Measurements from ENCODE around the gene ROR1. TPM values are rescaled to one million over a fixed set of nuclear protein-coding genes. Genes with fewer than 3 reads are reported as not detected.

Gene ROR1
- 1 to 10 TPM in 1 of 5 donors, under 1 TPM in 3, not detected in 1; 0.15 to 2.0 (median 0.33) TPM for total RNA-seq
- total RNA-seq (2013): 0.20 TPM
- 0 to 0.47 (median 0.06) reads per million in 29 experiments for total RNA-seq

DNA sequence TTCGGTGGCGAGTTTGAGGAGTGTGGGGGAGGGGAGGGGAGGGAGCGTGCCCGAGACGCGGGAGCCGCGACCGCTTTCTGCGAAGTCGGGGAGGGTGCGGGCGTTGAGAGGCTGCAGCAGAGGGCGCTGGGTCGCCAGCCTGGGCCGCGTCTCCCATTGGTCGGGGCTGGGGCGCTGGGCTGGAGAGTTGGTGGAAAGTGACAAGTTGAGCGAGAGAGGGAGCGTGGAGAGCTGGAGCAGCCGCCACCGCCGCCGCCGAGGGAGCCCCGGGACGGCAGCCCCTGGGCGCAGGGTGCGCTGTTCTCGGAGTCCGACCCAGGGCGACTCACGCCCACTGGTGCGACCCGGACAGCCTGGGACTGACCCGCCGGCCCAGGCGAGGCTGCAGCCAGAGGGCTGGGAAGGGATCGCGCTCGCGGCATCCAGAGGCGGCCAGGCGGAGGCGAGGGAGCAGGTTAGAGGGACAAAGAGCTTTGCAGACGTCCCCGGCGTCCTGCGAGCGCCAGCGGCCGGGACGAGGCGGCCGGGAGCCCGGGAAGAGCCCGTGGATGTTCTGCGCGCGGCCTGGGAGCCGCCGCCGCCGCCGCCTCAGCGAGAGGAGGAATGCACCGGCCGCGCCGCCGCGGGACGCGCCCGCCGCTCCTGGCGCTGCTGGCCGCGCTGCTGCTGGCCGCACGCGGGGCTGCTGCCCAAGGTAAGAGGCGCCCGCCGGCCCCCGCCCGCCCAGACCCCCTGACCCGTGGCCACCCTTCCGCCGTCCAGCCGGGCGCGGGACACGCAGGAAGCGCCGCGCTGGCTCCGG lies at the start of gene ROR1:
Gene ROR1, plus strand, starts transcription at position 203 of the 802 bp plus-strand sequence.
- no peaks in the 10 kb centered on the region for H3K9me3 ChIP-seq
- H3K4me3 Mint-ChIP-seq: peak within 1 kb of the TSS; percentile 63 to 77 (median 75)
- H3K27me3 Mint-ChIP-seq: peaks cover 53 to 59% of the 10 kb centered on the region in 2 donors
- POLR2A ChIA-PET: no interaction called here
- DNase-seq: peak in 27 of 35 experiments; percentile 0 to 30 (median 15)
- H3K4me3 ChIP-seq (ENCODE audit: control insufficient read depth in 1 of 2, extremely low read depth in 1 of 2, low read length in 1 of 2): peak within 1 kb of the TSS in 1 of 2 donors; percentile 83
- peaks cover 7 to 29% of the 10 kb centered on the region in 2 experiments for H3K27me3 ChIP-seq (replicated peaks in 1 of 2; ENCODE audit: control insufficient read depth in 2 of 2, extremely low read depth in 1 of 2, insufficient read depth in 2 of 2, low read length in 1 of 2)
- no peak within 1 kb of the TSS for H3K27ac Mint-ChIP-seq
- ATAC-seq (replicated peaks in 1 of 4): peak; percentile 55 to 92 (median 68)
- CTCF ChIA-PET: interaction anchor here (0.6 to 0.7 kb wide), 2 partner anchors 441 to 471 kb away, joined by 4 to 5 read pairs; no protein-coding TSS in a partner anchor
- no peaks in the 10 kb centered on the region for H3K36me3 Mint-ChIP-seq
- peaks cover 5 to 13% of the 10 kb centered on the region in 2 experiments for H3K4me1 ChIP-seq (ENCODE audit: control insufficient read depth in 1 of 2, extremely low read depth in 1 of 2, insufficient read depth in 2 of 2, low read length in 2 of 2)
- no peaks in the 10 kb centered on the region for H3K36me3 ChIP-seq (ENCODE audit: control insufficient read depth in 2 of 2, extremely low read depth in 1 of 2, insufficient read depth in 1 of 2, low read length in 1 of 2)
- H3K4me1 Mint-ChIP-seq: peaks cover 16 to 18% (median 17%) of the 10 kb centered on the region in 3 donors
- no peaks in the 10 kb centered on the region for H3K9me3 Mint-ChIP-seq
- 2% methylated on average over 99 of the region's 99 CpGs for WGBS (ENCODE audit: insufficient coverage)
- H3K27ac ChIP-seq (ENCODE audit: low read length): no peak within 1 kb of the TSS

DNA sequence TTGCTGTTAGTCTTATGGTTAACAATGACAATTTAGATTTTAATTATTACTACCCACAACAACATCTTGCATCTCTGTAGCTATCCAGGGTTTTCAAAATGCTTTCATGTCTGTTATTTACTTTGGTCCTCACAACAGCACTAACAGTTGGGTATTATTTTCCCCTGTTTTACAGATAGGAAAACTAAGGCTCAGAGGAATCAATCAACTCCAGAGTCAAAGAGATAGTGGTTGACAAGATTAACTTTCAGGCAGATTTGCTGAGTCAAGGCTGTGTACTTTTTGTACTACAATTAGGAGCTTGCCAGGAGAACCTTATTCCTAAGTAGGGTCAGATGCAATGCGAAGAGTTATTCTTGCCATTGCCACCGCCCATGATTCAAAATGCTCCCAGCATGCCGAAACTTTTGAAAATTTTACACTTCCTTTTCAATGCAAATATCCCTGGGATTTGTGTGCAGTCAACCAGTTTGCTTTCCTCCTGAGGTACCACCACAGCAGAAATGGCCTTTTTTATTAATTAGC lies 49.4 kb upstream of the ROR1 start:
- Mint-ChIP-seq H3K27me3 (no peaks in the 10 kb centered on the region), H3K36me3 (no peaks in the 10 kb centered on the region), H3K4me1 (no peaks in the 10 kb centered on the region), H3K4me3 (no peak overlapping the region), H3K9me3 (peaks cover 0 to 2% (median 0%) of the 10 kb centered on the region in 3 donors), H3K27ac (no peak overlapping the region)
- WGBS (ENCODE audit: insufficient coverage): 100% methylated on average over 1 of the region's 3 CpGs
- ChIA-PET CTCF (no interaction called here), POLR2A (no interaction called here)
- no peaks in the 10 kb centered on the region for H3K4me1 ChIP-seq (ENCODE audit: control insufficient read depth in 1 of 2, extremely low read depth in 1 of 2, insufficient read depth in 2 of 2, low read length in 2 of 2)
- H3K9me3 ChIP-seq: no peaks in the 10 kb centered on the region
- H3K27me3 ChIP-seq (replicated peaks in 1 of 2; ENCODE audit: control insufficient read depth in 2 of 2, extremely low read depth in 1 of 2, insufficient read depth in 2 of 2, low read length in 1 of 2): no peaks in the 10 kb centered on the region
- no peak overlapping the region for H3K27ac ChIP-seq (ENCODE audit: low read length)
- DNase-seq: no peak
- no peak for ATAC-seq (replicated peaks in 1 of 4)
- H3K36me3 ChIP-seq (ENCODE audit: control insufficient read depth in 2 of 2, extremely low read depth in 1 of 2, insufficient read depth in 1 of 2, low read length in 1 of 2): no peaks in the 10 kb centered on the region
- H3K4me3 ChIP-seq (ENCODE audit: control insufficient read depth in 1 of 2, extremely low read depth in 1 of 2, low read length in 1 of 2): no peak overlapping the region

DNA sequence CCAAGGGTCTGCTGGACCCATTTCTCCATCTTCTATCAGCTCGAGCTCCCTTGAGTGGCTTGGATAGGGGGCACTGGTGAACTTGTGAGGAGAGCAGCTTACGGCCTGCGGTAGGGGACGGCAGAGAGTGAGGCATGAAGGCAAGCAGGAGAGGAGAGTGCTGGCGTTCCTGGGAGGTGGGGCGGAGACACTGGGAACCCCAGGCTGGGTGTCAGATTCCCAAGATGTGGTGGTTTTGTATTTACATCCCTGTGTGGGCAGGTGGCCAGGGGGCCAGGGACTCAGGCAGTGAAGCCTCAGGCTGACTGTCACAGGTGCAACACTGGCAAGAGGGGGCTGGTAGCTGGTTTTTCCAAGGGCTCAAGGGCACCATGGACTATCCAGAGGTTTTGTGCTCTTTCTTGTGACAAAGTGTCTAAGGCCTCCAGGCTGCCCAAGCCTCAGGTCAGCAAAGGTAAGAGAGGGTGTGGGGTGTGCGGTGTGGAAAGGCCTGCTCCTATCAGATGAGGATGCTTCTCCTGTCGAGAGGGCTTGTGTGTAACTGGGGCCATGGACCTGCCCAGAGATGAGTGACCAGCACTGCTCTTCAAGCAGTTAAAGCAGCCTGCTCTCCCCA lies 45.1 kb upstream of the ROR1 start:
- POLR2A ChIA-PET: no interaction called here
- no peak overlapping the region for H3K27ac Mint-ChIP-seq
- Histone ChIP-seq H3K9me3 (no peaks in the 10 kb centered on the region), H3K27ac (ENCODE audit: low read length) (no peak overlapping the region), H3K36me3 (ENCODE audit: control insufficient read depth in 2 of 2, extremely low read depth in 1 of 2, insufficient read depth in 1 of 2, low read length in 1 of 2) (no peaks in the 10 kb centered on the region), H3K4me3 (ENCODE audit: control insufficient read depth in 1 of 2, extremely low read depth in 1 of 2, low read length in 1 of 2) (no peak overlapping the region), H3K4me1 (ENCODE audit: control insufficient read depth in 1 of 2, extremely low read depth in 1 of 2, insufficient read depth in 2 of 2, low read length in 2 of 2) (no peaks in the 10 kb centered on the region), H3K27me3 (replicated peaks in 1 of 2; ENCODE audit: control insufficient read depth in 2 of 2, extremely low read depth in 1 of 2, insufficient read depth in 2 of 2, low read length in 1 of 2) (no peaks in the 10 kb centered on the region)
- no peaks in the 10 kb centered on the region for H3K36me3 Mint-ChIP-seq
- ATAC-seq (replicated peaks in 1 of 4) (no peak), DNase-seq (no peak)
- CTCF ChIA-PET: no interaction called here
- H3K9me3 Mint-ChIP-seq: peaks cover 0 to 2% (median 0%) of the 10 kb centered on the region in 3 donors
- H3K4me1 Mint-ChIP-seq: no peaks in the 10 kb centered on the region
- no peaks in the 10 kb centered on the region for H3K27me3 Mint-ChIP-seq
- 85% methylated on average over 7 of the region's 8 CpGs for WGBS (ENCODE audit: insufficient coverage)
- no peak overlapping the region for H3K4me3 Mint-ChIP-seq

GRCh38 chr1:63729227-63729620 lies 44.6 kb upstream of the ROR1 start:
- Mint-ChIP-seq H3K27ac (no peak overlapping the region), H3K4me1 (no peaks in the 10 kb centered on the region), H3K4me3 (no peak overlapping the region), H3K36me3 (no peaks in the 10 kb centered on the region), H3K9me3 (peaks cover 0 to 2% (median 0%) of the 10 kb centered on the region in 3 donors), H3K27me3 (no peaks in the 10 kb centered on the region)
- no peaks in the 10 kb centered on the region for H3K36me3 ChIP-seq (ENCODE audit: control insufficient read depth in 2 of 2, extremely low read depth in 1 of 2, insufficient read depth in 1 of 2, low read length in 1 of 2)
- WGBS (ENCODE audit: insufficient coverage): 74% methylated on average over 3 of the region's 5 CpGs
- POLR2A ChIA-PET: no interaction called here
- H3K27me3 ChIP-seq (replicated peaks in 1 of 2; ENCODE audit: control insufficient read depth in 2 of 2, extremely low read depth in 1 of 2, insufficient read depth in 2 of 2, low read length in 1 of 2): no peaks in the 10 kb centered on the region
- H3K9me3 ChIP-seq: no peaks in the 10 kb centered on the region
- ATAC-seq (replicated peaks in 1 of 4): no peak
- no peak overlapping the region for H3K27ac ChIP-seq (ENCODE audit: low read length)
- H3K4me1 ChIP-seq (ENCODE audit: control insufficient read depth in 1 of 2, extremely low read depth in 1 of 2, insufficient read depth in 2 of 2, low read length in 2 of 2): no peaks in the 10 kb centered on the region
- no peak for DNase-seq
- no peak overlapping the region for H3K4me3 ChIP-seq (ENCODE audit: control insufficient read depth in 1 of 2, extremely low read depth in 1 of 2, low read length in 1 of 2)
- CTCF ChIA-PET: no interaction called here

DNA sequence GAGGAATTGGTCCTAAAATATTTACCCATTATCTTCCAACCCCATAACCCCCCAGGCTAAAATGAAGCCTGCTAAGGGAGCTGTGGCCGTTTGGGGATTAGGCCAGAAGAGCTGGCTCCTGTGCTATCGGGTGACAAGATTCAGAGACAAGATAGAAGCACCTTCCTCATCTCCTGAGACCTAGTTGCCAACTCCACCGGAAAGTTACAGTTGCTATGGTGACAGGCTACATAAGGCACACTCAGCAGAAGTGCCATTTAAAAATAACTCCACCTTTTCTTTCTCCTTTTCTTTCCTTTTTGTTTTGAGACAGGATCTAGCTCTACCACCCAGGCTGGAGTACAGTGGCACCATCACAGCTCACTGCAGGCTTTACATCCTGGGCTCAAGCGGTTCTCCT lies 43.6 kb upstream of the ROR1 start:
- no peak overlapping the region for H3K4me3 ChIP-seq (ENCODE audit: control insufficient read depth in 1 of 2, extremely low read depth in 1 of 2, low read length in 1 of 2)
- ATAC-seq (replicated peaks in 1 of 4) (no peak), DNase-seq (no peak)
- H3K36me3 ChIP-seq (ENCODE audit: control insufficient read depth in 2 of 2, extremely low read depth in 1 of 2, insufficient read depth in 1 of 2, low read length in 1 of 2): no peaks in the 10 kb centered on the region
- 44% methylated on average over 3 of the region's 4 CpGs for WGBS (ENCODE audit: insufficient coverage)
- H3K27me3 Mint-ChIP-seq: no peaks in the 10 kb centered on the region
- CTCF ChIA-PET: no interaction called here
- no peaks in the 10 kb centered on the region for H3K9me3 ChIP-seq
- H3K9me3 Mint-ChIP-seq: peaks cover 3 to 7% (median 6%) of the 10 kb centered on the region in 3 donors
- POLR2A ChIA-PET: no interaction called here
- no peaks in the 10 kb centered on the region for H3K4me1 ChIP-seq (ENCODE audit: control insufficient read depth in 1 of 2, extremely low read depth in 1 of 2, insufficient read depth in 2 of 2, low read length in 2 of 2)
- H3K4me3 Mint-ChIP-seq: no peak overlapping the region
- H3K36me3 Mint-ChIP-seq: no peaks in the 10 kb centered on the region
- no peaks in the 10 kb centered on the region for H3K4me1 Mint-ChIP-seq
- H3K27ac ChIP-seq (ENCODE audit: low read length): no peak overlapping the region
- no peaks in the 10 kb centered on the region for H3K27me3 ChIP-seq (replicated peaks in 1 of 2; ENCODE audit: control insufficient read depth in 2 of 2, extremely low read depth in 1 of 2, insufficient read depth in 2 of 2, low read length in 1 of 2)
- H3K27ac Mint-ChIP-seq: no peak overlapping the region

- no peak for DNase-seq
- no peak overlapping the region for H3K4me3 Mint-ChIP-seq
- H3K36me3 Mint-ChIP-seq: no peaks in the 10 kb centered on the region
- H3K9me3 Mint-ChIP-seq: peaks cover 6 to 10% (median 9%) of the 10 kb centered on the region in 3 donors
- Histone ChIP-seq H3K9me3 (no peaks in the 10 kb centered on the region), H3K36me3 (ENCODE audit: control insufficient read depth in 2 of 2, extremely low read depth in 1 of 2, insufficient read depth in 1 of 2, low read length in 1 of 2) (no peaks in the 10 kb centered on the region), H3K4me1 (ENCODE audit: control insufficient read depth in 1 of 2, extremely low read depth in 1 of 2, insufficient read depth in 2 of 2, low read length in 2 of 2) (no peaks in the 10 kb centered on the region), H3K4me3 (ENCODE audit: control insufficient read depth in 1 of 2, extremely low read depth in 1 of 2, low read length in 1 of 2) (no peak overlapping the region), H3K27me3 (replicated peaks in 1 of 2; ENCODE audit: control insufficient read depth in 2 of 2, extremely low read depth in 1 of 2, insufficient read depth in 2 of 2, low read length in 1 of 2) (no peaks in the 10 kb centered on the region), H3K27ac (ENCODE audit: low read length) (no peak overlapping the region)
- no peak overlapping the region for H3K27ac Mint-ChIP-seq
- ATAC-seq (replicated peaks in 1 of 4): no peak
- 82% methylated on average over 5 of the region's 9 CpGs for WGBS (ENCODE audit: insufficient coverage)
- peaks cover 0 to 1% of the 10 kb centered on the region in 2 donors for H3K27me3 Mint-ChIP-seq
- no peaks in the 10 kb centered on the region for H3K4me1 Mint-ChIP-seq
- ChIA-PET CTCF (no interaction called here), POLR2A (no interaction called here)
Measured at GRCh38 chr1:63731117-63732043, 42.4 kb upstream of the ROR1 start.
